NOMO-1 treated with dmso at 0.1 percent for 144 hours (cell line): Measurements from ENCODE around the gene BRIP1.
"Not testable (repeated sequence)": the region's sequence is repeated elsewhere in the genome, so short reads cannot be mapped to it uniquely, and the experiment has no call there.

ENCODE experiments used
- DNase-seq: peaks from one replicate; lab custom pipeline; 2025; ENCODE audit not compliant: unreplicated experiment; lab: John Stamatoyannopoulos, UW

The BRIP1 gene

GRCh38 chr17:61831099-61831498 lies 32.2 kb downstream of the BRIP1 start:
- no peak for DNase-seq

- no peak for DNase-seq
Measured at GRCh38 chr17:61828694-61829093, 34.6 kb downstream of the BRIP1 start.

GRCh38 chr17:61827649-61828395 lies 35.5 kb downstream of the BRIP1 start:
- no peak for DNase-seq

GRCh38 chr17:61826866-61827265 lies 36.5 kb downstream of the BRIP1 start:
- not testable (repeated sequence) for DNase-seq

- DNase-seq: not testable (repeated sequence)
Measured at GRCh38 chr17:61826198-61826597, 37.1 kb downstream of the BRIP1 start.

GRCh38 chr17:61825448-61826137 lies 37.7 kb downstream of the BRIP1 start:
- no peak for DNase-seq

- DNase-seq: no peak
Measured at GRCh38 chr17:61822326-61823285, 40.7 kb downstream of the BRIP1 start.

GRCh38 chr17:61821655-61822054 lies 41.7 kb downstream of the BRIP1 start:
- no peak for DNase-seq

- DNase-seq: not testable (repeated sequence)
Measured at GRCh38 chr17:61819265-61819664, 44.1 kb downstream of the BRIP1 start.

- no peak for DNase-seq
Measured at GRCh38 chr17:61818225-61818624, 45.1 kb downstream of the BRIP1 start.

- DNase-seq: no peak
Measured at GRCh38 chr17:61817452-61817851, 45.9 kb downstream of the BRIP1 start.

GRCh38 chr17:61816538-61816937 lies 46.8 kb downstream of the BRIP1 start:
- DNase-seq: peak; percentile 33

- DNase-seq: no peak
Measured at GRCh38 chr17:61815863-61816503, 47.3 kb downstream of the BRIP1 start.

- DNase-seq: no peak
Measured at GRCh38 chr17:61814485-61814884, 48.8 kb downstream of the BRIP1 start.

- DNase-seq: no peak
Measured at GRCh38 chr17:61813211-61813610, 50.1 kb downstream of the BRIP1 start.

- no peak for DNase-seq
Measured at GRCh38 chr17:61812747-61813146, 50.6 kb downstream of the BRIP1 start.

GRCh38 chr17:61809816-61810392 lies 53.4 kb downstream of the BRIP1 start:
- DNase-seq: no peak

- DNase-seq: no peak
Measured at GRCh38 chr17:61808442-61808841, 54.9 kb downstream of the BRIP1 start.

GRCh38 chr17:61806936-61807335 lies 56.4 kb downstream of the BRIP1 start:
- no peak for DNase-seq

- DNase-seq: no peak
Measured at GRCh38 chr17:61806081-61806828, 57.1 kb downstream of the BRIP1 start.
